HG02798 (cell line): ENCODE data around the gene COPS4.
A peak's percentile ranks its signal among the peaks of the same experiment; 100 is the strongest.
"Not testable (repeated sequence)": the region's sequence is repeated elsewhere in the genome, so short reads cannot be mapped to it uniquely, and the experiment has no call there.

ENCODE experiments used
- ATAC-seq: cut with Tn5 transposase; IDR thresholded peaks from one replicate; pipeline ENCODE4 v1.9.1; 2021; ENCODE audit warnings: mild to moderate bottlenecking; ENCODE audit not compliant: unreplicated experiment, poor library complexity

Gene COPS4

DNA sequence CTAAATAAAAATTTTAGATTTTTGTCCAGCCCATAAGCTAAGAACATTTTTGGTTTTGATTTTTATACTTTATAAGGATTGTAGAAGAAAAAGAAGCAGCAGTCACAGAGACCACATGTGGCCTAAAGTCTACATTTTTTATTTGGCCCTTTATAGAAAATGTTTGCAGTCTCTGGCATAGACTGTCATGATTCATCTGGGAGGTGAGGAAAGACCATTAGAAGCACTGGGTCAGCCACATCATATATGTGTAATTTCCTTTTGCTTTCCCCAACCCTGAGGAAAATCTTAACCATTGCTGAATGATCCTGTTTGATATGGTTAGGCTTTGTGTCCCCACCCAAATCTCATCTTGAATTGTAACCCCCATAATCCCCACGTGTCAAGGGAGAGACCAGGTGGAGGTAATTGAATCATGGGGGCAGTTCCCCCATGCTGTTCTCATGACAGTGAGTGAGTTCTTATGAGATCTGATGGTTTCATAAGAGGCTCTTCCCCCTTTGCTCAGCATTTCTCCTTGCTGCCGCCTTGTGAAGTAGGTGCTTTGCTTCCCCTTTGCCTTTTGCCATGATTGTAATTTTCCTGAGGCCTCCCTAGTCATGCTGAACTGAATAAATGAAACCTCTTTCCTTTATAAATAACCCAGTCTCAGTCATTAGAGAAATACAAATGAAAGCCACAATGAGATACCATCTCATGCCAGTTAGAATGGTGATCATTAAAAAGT is 12.1 kb upstream of the COPS4 start:
- ATAC-seq = no peak

- ATAC-seq = not testable (repeated sequence)
These were observed 11.4 kb upstream of the COPS4 start for GRCh38 chr4:83023599-83023998.

- no peak for ATAC-seq
These were observed 10.8 kb upstream of the COPS4 start for GRCh38 chr4:83024233-83024632.

GRCh38 chr4:83025563-83025962 is 9.4 kb upstream of the COPS4 start:
- no peak for ATAC-seq

- no peak for ATAC-seq
These were observed 6.0 kb upstream of the COPS4 start for GRCh38 chr4:83028976-83029375.

- ATAC-seq = no peak
These were observed 5.3 kb upstream of the COPS4 start for GRCh38 chr4:83029688-83030087.

GRCh38 chr4:83036991-83037665 is 2.1 kb downstream of the COPS4 start:
- no peak for ATAC-seq

- ATAC-seq = no peak
These were observed 5.3 kb downstream of the COPS4 start for GRCh38 chr4:83040269-83040668.

DNA sequence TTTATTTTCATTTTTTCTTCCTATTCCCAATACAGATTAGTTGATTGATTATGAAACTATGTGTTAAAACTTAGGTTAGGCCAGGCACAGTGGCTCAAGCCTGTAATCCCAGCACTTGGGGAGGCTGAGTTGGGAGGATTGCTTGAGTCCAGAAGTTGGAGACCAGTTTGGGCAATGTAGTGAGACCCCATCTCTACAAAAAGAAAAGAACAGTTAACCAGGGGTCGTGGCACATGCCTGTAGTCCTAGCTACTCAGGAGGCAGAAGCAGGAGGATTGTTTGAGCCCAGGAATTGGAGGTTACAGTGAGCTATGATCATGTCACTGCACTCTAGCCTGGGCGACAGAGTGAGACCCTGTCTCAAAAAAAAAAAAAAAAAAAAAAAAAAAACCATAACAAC is 8.2 kb downstream of the COPS4 start:
- not testable (repeated sequence) for ATAC-seq

DNA sequence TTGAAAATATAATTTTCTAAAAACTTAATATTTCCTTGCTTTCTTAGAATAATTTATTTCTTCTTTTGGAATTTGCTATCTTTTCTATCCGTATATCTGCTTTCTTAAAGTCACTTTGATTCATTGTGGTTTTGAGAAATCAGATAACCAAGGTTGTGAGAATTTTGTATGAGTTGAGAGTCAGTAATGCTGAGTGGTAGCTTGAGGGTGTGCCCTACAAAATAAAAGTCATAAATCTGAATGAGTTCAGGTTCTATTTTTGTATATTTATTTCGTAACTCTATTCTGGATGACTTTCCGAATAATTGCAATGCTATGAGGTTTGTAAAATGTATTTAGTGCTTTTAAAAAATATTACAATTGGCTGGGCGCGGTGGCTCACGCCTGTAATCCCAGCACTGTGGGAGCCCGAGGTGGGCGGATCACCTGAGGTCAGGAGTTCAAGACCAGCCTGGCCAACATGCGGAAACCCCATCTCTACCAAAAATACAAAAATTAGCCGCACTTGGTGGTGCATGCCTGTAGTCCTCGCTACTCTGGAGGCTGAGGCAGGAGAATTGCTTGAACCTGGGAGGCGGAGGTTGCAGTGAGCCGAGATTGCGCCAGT is 8.9 kb downstream of the COPS4 start:
- ATAC-seq = no peak

GRCh38 chr4:83046693-83047473 is 11.9 kb downstream of the COPS4 start:
- no peak for ATAC-seq

GRCh38 chr4:83048781-83049180 is 13.8 kb downstream of the COPS4 start:
- not testable (repeated sequence) for ATAC-seq

DNA sequence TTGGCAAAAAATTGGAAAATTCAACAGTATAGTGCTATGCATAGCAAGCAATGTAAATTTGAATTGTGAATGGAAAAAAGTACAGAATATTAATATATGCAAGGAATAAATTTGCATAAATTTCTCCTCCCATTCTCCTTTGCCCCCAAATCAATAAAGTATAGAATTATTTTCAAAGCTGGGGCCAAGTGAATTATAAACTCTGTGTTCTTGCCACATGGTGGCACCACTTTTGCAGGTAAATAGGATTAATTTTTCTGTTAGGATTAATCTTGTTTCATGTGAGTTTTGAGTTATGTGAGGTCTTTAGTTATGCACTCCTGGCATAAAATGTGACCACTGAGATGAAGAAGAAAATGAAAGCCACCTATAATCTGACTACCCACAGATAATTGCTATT is 19.9 kb downstream of the COPS4 start:
- ATAC-seq = no peak

DNA sequence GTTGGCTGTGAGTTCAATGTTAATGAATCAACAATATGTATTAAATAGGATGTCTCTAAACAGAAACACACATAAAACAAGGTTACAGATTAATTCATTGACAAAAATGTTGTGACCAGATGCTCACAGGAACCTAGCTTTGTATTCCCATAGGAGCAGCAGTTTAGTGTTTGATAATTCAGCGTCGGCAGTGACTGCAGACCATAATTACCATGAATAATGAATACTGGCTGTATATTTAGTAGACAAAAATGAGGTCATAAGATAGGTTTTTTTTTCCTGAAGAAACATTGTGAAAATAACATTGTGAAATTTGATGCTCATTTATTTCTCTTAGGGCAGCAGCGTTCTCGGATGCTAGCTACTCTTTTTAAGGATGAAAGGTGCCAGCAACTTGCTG is 27.8 kb downstream of the COPS4 start:
- ATAC-seq = no peak

- ATAC-seq = no peak
These were observed 30.3 kb downstream of the COPS4 start for GRCh38 chr4:83065266-83065665.

DNA sequence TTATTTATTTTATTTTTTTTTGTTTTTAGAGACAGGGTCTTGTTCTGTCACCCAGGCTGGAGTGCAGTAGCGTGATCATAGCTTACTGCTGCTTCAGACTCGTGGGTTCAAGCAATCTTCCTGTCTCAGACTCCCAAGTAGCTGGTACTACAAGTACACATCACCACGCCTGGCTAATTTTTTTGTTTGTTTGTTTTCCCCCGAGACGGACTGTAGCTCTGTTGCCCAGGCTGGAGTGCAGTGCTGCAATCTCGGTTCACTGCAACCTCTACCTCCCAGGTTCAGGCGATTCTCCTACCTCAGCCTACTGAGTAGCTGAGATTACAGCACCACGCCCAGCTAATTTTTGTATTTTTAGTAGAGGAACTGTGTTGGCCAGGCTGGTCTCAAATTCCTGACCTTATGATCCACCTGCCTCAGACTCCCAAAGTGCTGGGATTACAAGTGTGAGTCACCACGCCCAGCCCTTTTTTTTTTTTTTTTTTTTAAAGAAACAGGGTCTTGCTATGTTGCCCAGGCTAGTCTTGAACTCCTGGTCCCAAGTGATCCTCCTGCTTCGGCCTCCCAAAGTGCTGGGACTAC is 32.2 kb downstream of the COPS4 start:
- no peak for ATAC-seq

DNA sequence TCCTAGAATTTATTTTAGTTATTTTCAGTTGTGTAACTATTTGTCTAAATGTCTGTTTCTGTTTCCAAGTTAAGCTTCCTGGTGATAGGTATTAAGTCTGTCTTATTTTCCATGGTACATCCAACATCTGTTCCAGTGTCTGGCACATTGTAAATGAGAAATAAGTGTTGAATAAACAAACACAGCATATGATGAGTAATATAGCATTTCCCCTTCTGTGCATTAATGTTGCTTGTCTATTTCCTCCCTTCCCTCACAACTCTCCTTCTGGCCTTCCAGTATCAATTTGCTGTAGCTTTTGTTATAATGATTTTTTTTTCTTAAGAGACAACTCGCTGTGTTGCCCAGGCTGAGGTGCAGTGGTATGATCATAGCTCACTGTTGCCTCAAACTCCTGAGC is 36.1 kb downstream of the COPS4 start:
- no peak for ATAC-seq

- ATAC-seq = peak; percentile 92
These were observed 39.2 kb downstream of the COPS4 start for GRCh38 chr4:83074086-83074704.

- not testable (repeated sequence) for ATAC-seq
These were observed 39.8 kb downstream of the COPS4 start for GRCh38 chr4:83074783-83075182.
